ENCODE results near the gene EDIL3. TPM values are rescaled to one million over a fixed set of nuclear protein-coding genes. Genes with fewer than 3 reads are reported as not detected.

Gene EDIL3
- total and polyA plus RNA-seq, 2 of the 8 experiments (the other 6 are each of a cell fraction or from before 2014, with no cell fraction given) = 14.7 to 47.2 TPM

DNA sequence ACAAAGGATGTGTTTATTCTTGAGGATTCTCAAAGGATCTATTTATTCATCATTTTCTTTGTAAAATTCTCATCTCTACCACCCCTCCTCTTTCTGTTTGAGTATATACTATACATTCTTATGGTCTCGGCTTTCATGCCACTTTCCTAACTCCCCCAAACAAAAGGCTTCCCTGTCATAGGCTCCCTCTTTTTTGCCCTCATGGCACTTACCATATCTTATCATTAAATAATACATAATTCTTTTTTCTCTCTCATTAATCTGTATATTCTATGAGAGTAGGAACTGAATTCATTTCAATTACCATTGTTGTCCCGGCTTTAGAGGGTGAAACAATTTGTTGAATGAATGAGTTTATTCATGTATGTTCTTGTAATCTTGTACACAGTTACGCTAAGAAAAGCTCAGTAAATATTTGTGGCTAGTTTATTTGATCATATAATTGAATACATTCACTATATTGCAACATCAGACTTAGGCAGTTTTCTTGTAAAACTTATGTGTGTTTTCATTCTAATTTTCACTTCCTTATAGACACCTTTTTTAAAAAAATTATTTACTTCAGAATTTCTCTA lies 254.6 kb downstream of the EDIL3 start:
- Histone ChIP-seq H2BK20ac (ENCODE audit: low read length) (no peak overlapping the region), H2AFZ (ENCODE audit: low read length) (no peak overlapping the region), H3K18ac (ENCODE audit: extremely low read depth, low read length) (no peak overlapping the region), H3K9me3 (ENCODE audit: insufficient read depth in 2 of 2, low read depth in 1 of 2, low read length in 1 of 2) (no peaks in the 10 kb centered on the region), H3K27me3 (replicated peaks in 1 of 4; ENCODE audit: control insufficient read depth in 3 of 4, extremely low read depth in 1 of 4, insufficient read depth in 3 of 4, low read length in 3 of 4) (peaks cover 0 to 1% (median 0%) of the 10 kb centered on the region in 4 experiments; a peak in 1 of 7 replicates), H2BK15ac (ENCODE audit: low read length) (no peak overlapping the region), H2BK5ac (ENCODE audit: low read depth, low read length) (no peak overlapping the region), H3K4me1 (replicated peaks in 1 of 4; ENCODE audit: control insufficient read depth in 3 of 4, insufficient read depth in 4 of 4, low read length in 3 of 4) (no peaks in the 10 kb centered on the region), H3K79me1 (ENCODE audit: low read depth, low read length) (no peaks in the 10 kb centered on the region; the same call in 1 of the 2 replicates), H3K27ac (ENCODE audit: low read depth, low read length) (no peak overlapping the region), H3K14ac (ENCODE audit: insufficient read length) (no peak overlapping the region), H3K4ac (replicated peaks; ENCODE audit: insufficient read length, low read depth, low read length) (no peak overlapping the region), H4K8ac (ENCODE audit: extremely low read depth, insufficient read depth, low read length) (no peak overlapping the region), H3K4me2 (ENCODE audit: insufficient read depth in 1 of 2, low read depth in 2 of 2, low read length in 2 of 2) (no peak overlapping the region), H2BK12ac (ENCODE audit: low read depth, low read length) (no peak overlapping the region), H4K91ac (replicated peaks; ENCODE audit: insufficient read length, low read length) (no peak overlapping the region), H3K56ac (replicated peaks; ENCODE audit: insufficient read length, low read depth, low read length) (no peak overlapping the region), H3K4me3 (ENCODE audit: extremely low read depth in 1 of 4, insufficient read depth in 2 of 4, low read depth in 3 of 4, low read length in 4 of 4) (no peak overlapping the region), H3K23me2 (ENCODE audit: low read depth, low read length) (no peaks in the 10 kb centered on the region), H2AK5ac (ENCODE audit: low read depth, low read length) (no peak overlapping the region), H4K20me1 (replicated peaks in 1 of 2; ENCODE audit: control insufficient read depth in 1 of 2, insufficient read depth in 2 of 2, low read length in 2 of 2) (no peaks in the 10 kb centered on the region), H3K79me2 (ENCODE audit: control insufficient read depth in 1 of 2, insufficient read depth in 2 of 2, low read length in 2 of 2) (no peaks in the 10 kb centered on the region), H3K23ac (ENCODE audit: insufficient read length) (no peak overlapping the region), H4K5ac (ENCODE audit: insufficient read length, low read depth, low read length) (no peak overlapping the region), H3K36me3 (ENCODE audit: control insufficient read depth in 2 of 4, insufficient read depth in 4 of 4, low read length in 3 of 4) (no peaks in the 10 kb centered on the region), H3K9ac (replicated peaks in 1 of 4; ENCODE audit: extremely low read depth in 1 of 4, low read depth in 3 of 4, low read length in 3 of 4) (no peak overlapping the region), H2BK120ac (replicated peaks; ENCODE audit: low read depth, low read length) (no peak overlapping the region)
- POLR2A ChIA-PET (ENCODE audit: partially characterized antibody) = no interaction called here
- CTCF ChIA-PET (ENCODE audit: partially characterized antibody) = no interaction called here
- DNase-seq (ENCODE audit: low read depth in 1 of 2, low spot score in 2 of 2) = no peak
- FAIRE-seq = no peak
- TF ChIP-seq SP1 (IDR thresholded peaks at IDR 0.05; ENCODE audit: low read depth, low read length) (no peak), HDAC2 (IDR thresholded peaks at IDR 0.05; ENCODE audit: borderline replicate concordance in 1 of 2, low read depth in 2 of 2, low read length in 2 of 2) (no peak)
- 85% methylated on average over 3 of the region's 3 CpGs; no CpG with 5 or more reads in 1 of the 2 experiments for WGBS, 2 experiments (ENCODE audit: extremely low coverage in 1 of 2, insufficient coverage in 1 of 2, insufficient read length in 1 of 2, insufficient replicate concordance in 2 of 2, low coverage in 1 of 2, low lambda C conversion rate in 2 of 2, missing lambda C conversion rate in 1 of 2)

Measured in H1 (cell line).